AG09319 (cell line): ENCODE results near the gene TMEM222.

Experiments
- DNase-seq: peaks from one replicate; pipeline ENCODE4 v3.0.0-alpha.2; 2010; ENCODE audit warnings: low read depth; ENCODE audit errors: extremely low read depth
- TF ChIP-seq, protein P1 (sequence below): IDR thresholded peaks from 2 replicates; pipeline ENCODE4 v1.5.1; 2011; ENCODE audit warnings: low read depth, mild to moderate bottlenecking, inconsistent platforms, low read length, moderate library complexity

TMEM222 gene

GRCh38 chr1:27292106-27292505 lies 29.9 kb upstream of the TMEM222 start:
- TF ChIP-seq, protein P1, sequence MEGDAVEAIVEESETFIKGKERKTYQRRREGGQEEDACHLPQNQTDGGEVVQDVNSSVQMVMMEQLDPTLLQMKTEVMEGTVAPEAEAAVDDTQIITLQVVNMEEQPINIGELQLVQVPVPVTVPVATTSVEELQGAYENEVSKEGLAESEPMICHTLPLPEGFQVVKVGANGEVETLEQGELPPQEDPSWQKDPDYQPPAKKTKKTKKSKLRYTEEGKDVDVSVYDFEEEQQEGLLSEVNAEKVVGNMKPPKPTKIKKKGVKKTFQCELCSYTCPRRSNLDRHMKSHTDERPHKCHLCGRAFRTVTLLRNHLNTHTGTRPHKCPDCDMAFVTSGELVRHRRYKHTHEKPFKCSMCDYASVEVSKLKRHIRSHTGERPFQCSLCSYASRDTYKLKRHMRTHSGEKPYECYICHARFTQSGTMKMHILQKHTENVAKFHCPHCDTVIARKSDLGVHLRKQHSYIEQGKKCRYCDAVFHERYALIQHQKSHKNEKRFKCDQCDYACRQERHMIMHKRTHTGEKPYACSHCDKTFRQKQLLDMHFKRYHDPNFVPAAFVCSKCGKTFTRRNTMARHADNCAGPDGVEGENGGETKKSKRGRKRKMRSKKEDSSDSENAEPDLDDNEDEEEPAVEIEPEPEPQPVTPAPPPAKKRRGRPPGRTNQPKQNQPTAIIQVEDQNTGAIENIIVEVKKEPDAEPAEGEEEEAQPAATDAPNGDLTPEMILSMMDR, result no peak
- no peak for DNase-seq

GRCh38 chr1:27293915-27294314 lies 28.0 kb upstream of the TMEM222 start:
- DNase-seq, result no peak
- TF ChIP-seq, protein P1, result no peak

DNA sequence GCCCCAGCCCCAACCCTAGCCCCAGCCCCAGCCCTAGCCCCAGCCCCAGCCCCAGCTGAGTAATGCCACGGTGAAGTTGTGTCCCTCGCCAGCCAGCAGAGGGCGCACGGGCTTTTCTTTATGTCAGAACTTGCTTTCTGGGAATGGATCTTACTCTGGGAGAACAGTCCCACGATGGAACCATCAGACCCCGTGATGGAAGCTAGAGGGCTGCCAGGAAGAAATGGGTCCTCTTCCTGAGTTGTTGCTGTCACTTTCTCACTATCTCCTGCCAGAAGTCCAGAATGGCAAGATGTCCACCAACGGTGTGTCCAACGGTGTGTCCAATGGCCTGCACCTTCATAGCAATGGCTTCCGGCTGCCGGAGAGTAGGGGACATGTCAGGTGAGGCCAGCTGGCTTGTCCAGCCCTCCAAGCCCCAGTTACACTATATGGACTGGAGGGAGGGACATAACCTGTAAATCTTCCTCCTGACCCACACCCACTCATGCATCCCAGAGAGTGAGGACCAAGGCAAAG lies 25.1 kb upstream of the TMEM222 start:
- TF ChIP-seq, protein P1, result peak; percentile 71
- no peak for DNase-seq

DNA sequence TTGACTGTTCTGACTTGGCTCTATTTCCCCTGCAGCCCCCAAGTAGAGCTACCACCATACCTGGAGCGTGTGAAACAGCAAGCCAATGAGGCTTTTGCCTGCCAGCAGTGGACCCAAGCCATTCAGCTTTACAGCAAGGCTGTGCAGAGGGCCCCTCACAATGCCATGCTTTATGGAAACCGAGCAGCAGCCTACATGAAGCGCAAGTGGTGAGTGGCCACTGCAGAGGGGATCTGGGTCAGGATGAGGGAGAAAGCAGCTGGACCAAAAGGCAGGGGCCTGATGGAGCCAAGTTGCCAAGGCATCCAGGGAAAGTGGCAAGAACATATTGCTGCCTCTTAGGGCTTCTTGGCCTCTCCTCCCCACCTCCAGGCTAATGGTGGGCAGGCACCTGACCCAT lies 24.1 kb upstream of the TMEM222 start:
- TF ChIP-seq, protein P1, result no peak
- no peak for DNase-seq

GRCh38 chr1:27298632-27299384 lies 23.2 kb upstream of the TMEM222 start:
- TF ChIP-seq, protein P1, result no peak
- DNase-seq, result no peak

- DNase-seq, result peak; percentile 91
- TF ChIP-seq, protein P1, result no peak
Observed at GRCh38 chr1:27299385-27300271, 22.3 kb upstream of the TMEM222 start.
